GM10266 (cell line): Measurements from ENCODE around the gene VWA5B2.

Source experiments
- DNase-seq: peaks from one replicate; pipeline ENCODE4 v3.0.0; 2012; ENCODE audit errors: extremely low spot score
- TF ChIP-seq, protein P1 (sequence below): IDR thresholded peaks from 2 replicates; pipeline ENCODE4 v1.5.1; 2012; ENCODE audit warnings: mild to moderate bottlenecking, low read depth; ENCODE audit not compliant: control insufficient read depth, insufficient read depth; ENCODE audit errors: missing control alignments

The VWA5B2 gene

GRCh38 chr3:184277366-184277765 is 48.0 kb downstream of the VWA5B2 start:
- no peak for DNase-seq
- TF ChIP-seq, protein P1, sequence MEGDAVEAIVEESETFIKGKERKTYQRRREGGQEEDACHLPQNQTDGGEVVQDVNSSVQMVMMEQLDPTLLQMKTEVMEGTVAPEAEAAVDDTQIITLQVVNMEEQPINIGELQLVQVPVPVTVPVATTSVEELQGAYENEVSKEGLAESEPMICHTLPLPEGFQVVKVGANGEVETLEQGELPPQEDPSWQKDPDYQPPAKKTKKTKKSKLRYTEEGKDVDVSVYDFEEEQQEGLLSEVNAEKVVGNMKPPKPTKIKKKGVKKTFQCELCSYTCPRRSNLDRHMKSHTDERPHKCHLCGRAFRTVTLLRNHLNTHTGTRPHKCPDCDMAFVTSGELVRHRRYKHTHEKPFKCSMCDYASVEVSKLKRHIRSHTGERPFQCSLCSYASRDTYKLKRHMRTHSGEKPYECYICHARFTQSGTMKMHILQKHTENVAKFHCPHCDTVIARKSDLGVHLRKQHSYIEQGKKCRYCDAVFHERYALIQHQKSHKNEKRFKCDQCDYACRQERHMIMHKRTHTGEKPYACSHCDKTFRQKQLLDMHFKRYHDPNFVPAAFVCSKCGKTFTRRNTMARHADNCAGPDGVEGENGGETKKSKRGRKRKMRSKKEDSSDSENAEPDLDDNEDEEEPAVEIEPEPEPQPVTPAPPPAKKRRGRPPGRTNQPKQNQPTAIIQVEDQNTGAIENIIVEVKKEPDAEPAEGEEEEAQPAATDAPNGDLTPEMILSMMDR = no peak

DNA sequence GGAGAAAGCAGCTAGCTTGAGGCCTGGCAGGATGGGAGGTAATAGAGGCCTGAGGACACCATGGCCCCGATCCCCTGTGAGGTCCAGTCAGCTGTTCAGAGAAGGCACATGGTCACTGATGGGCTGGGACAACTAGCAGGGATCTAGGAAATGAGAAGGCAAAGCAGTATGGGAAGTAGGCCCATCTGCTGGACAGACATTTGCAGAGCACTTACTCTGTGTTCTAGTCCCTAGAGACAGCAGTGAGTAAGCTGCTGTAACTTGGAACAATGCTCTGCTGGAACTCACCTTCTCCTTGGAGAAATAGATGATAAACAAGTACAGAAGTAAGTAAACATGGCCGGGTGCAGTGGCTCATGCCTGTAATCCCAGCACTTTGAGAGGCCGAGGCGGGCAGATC is 53.6 kb downstream of the VWA5B2 start:
- TF ChIP-seq, protein P1 = no peak
- no peak for DNase-seq

GRCh38 chr3:184283681-184284080 is 54.3 kb downstream of the VWA5B2 start:
- TF ChIP-seq, protein P1 = no peak
- no peak for DNase-seq

- DNase-seq = peak; percentile 68
- TF ChIP-seq, protein P1 = peak; percentile 54
Measured at GRCh38 chr3:184284696-184285095, 55.3 kb downstream of the VWA5B2 start.

DNA sequence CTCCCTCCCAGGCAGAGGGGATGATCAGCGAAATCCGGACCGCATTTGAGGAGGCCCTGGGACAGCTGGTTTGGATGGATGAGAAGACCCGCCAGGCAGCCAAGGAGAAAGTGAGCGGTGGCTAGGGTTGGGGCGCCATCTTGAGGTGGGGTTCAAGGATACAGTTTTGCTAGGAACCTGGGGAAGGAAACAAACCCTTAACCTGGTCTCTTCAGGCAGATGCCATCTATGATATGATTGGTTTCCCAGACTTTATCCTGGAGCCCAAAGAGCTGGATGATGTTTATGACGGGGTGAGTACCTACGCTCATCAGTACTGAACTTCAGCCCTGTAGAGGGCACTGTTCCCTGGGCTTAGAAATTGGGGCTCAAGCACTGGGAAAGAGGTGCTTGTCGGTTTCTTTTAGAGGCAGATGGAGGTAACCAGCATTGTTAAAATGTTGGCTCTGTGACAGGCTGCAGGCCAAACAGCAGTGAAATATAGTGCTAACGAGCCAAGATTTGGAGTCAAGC is 60.1 kb downstream of the VWA5B2 start:
- TF ChIP-seq, protein P1 = peak; percentile 60
- DNase-seq = peak; percentile 87

- TF ChIP-seq, protein P1 = no peak
- no peak for DNase-seq
Measured at GRCh38 chr3:184290331-184290730, 60.9 kb downstream of the VWA5B2 start.

GRCh38 chr3:184291044-184291737 is 61.8 kb downstream of the VWA5B2 start:
- TF ChIP-seq, protein P1 = no peak
- no peak for DNase-seq
